ENCODE results near the gene CPSF7. TPM values are rescaled to one million over a fixed set of nuclear protein-coding genes. Genes with fewer than 3 reads are reported as not detected.
A peak's percentile ranks its signal among the peaks of the same experiment; 100 is the strongest.

The CPSF7 gene
- total RNA-seq, 3 donors from 2014 or later = 40.6 to 62.5 (median 46.2) TPM

DNA sequence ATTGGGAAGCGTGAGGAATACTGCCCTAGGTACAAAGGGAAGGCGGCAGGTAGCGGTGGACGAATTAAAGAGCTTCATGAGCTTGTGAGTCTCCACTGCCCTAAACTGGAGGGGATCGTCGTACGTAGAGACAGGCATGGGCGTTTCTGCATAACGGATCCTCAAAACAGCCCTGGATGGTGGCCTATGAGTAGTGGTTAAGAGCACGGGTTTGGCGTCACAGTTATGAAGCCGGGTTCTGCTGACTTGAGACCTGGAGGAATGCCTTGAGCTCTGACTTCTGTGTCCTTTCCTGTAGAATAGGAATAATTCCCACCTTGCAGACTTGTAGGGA, 67.3 kb downstream of the CPSF7 start:
- Histone ChIP-seq H3K27ac (peak overlapping the region; percentile 95 to 96), H3K9me3 (no peaks in the 10 kb centered on the region), H3K4me3 (peak overlapping the region; percentile 60 to 77 (median 73)), H3K36me3 (no peaks in the 10 kb centered on the region), H3K27me3 (no peaks in the 10 kb centered on the region), H3K4me1 (peaks cover 0 to 6% of the 10 kb centered on the region in 2 donors)
- DNase-seq (ENCODE audit: low spot score in 2 of 2) = no peak
- no peak for TF ChIP-seq POLR2AphosphoS5 (IDR thresholded peaks at IDR 0.05)
- TF ChIP-seq, protein P1, sequence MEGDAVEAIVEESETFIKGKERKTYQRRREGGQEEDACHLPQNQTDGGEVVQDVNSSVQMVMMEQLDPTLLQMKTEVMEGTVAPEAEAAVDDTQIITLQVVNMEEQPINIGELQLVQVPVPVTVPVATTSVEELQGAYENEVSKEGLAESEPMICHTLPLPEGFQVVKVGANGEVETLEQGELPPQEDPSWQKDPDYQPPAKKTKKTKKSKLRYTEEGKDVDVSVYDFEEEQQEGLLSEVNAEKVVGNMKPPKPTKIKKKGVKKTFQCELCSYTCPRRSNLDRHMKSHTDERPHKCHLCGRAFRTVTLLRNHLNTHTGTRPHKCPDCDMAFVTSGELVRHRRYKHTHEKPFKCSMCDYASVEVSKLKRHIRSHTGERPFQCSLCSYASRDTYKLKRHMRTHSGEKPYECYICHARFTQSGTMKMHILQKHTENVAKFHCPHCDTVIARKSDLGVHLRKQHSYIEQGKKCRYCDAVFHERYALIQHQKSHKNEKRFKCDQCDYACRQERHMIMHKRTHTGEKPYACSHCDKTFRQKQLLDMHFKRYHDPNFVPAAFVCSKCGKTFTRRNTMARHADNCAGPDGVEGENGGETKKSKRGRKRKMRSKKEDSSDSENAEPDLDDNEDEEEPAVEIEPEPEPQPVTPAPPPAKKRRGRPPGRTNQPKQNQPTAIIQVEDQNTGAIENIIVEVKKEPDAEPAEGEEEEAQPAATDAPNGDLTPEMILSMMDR (IDR thresholded peaks at IDR 0.05) = no peak
- TF ChIP-seq POLR2A (IDR thresholded peaks at IDR 0.05) = no peak
- intact Hi-C loops (cut with DNase I; ENCODE audit: low total_unique reads) = no loop called here

DNA sequence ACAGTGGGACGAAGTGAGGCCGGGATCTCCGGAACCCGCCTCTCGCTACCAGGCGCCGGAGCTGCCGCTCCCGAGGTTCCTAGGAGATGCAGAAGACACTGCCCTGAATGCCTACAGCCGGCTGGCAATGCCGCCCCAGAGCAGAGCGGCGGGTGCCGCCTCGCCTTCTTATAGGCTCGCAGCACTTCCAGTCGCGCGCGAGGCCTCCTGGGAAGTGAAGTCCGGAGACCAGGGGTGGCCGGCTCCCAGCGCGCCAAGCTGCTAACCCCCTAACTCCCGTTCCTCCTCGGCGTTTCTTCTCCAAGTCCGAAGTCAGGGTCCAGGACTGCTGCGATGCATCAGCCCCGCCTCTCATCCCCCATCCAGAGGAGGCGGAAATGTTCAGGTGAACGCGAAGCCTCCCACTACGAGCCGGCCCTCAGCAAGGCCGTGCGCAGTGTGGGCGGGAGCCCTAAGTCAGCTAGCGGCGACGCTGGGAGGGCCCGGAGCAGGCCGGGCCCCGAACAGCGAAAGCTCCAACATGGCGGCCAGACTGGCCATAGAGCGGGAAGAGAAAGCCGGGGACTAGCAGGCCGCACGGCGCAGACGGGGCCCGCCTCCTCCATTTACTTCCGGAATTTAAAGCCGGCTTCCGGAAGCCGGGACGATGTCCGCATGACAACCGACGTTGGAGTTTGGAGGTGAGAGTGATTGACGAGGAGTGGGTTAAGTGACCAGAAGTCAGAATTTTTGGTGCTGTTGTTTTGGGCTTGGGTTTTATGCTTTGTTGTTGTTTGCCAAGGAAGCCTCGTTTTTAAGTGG, 67.8 kb downstream of the CPSF7 start, which contains the start of the genes CYB561A3 and TMEM138:
TSS of gene CYB561A3 (minus strand) at position 142 of the 801 bp plus-strand sequence. CDS start 5,169 bp downstream, outside the sequence.
TSS of gene TMEM138 (plus strand) at position 634 of the 801 bp plus-strand sequence. CDS start 2,017 bp downstream, outside the sequence.
- TF ChIP-seq POLR2AphosphoS5 (IDR thresholded peaks at IDR 0.05) (peak; percentile 87 to 92 (median 92)), POLR2A (IDR thresholded peaks at IDR 0.05) (peak; percentile 24)
- TF ChIP-seq, protein P1 (IDR thresholded peaks at IDR 0.05) = peak in 1 of 3 donors; percentile 6

DNA sequence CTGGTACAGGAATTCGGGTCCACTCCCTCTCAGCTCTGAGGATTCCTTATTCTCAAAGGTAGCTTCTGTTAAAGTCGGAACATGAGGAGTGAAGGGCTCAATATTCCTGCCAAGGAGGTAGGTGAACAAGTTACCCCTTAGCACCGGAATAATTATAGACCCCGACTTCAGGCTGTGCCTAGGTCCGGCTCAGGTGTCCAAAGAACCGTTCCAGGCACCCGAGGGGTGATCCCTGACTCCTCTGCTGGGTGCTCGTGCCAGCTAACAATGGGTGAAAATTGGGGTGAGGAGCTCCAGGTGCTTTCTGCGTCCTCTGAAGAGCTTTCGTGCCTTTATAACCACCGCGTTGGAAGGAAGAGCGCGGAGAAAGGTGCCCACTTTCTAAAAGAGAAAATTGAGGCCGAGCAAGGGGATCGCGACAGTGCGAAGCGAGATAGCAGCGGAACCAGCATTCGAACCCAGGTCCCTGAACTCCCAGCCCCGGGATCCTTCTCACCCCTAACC, 68.5 kb downstream of the CPSF7 start:
- Histone ChIP-seq H3K27ac (peak overlapping the region; percentile 95 to 96), H3K36me3 (no peaks in the 10 kb centered on the region), H3K4me1 (peaks cover 0 to 6% of the 10 kb centered on the region in 2 donors), H3K27me3 (no peaks in the 10 kb centered on the region), H3K9me3 (no peaks in the 10 kb centered on the region), H3K4me3 (peak overlapping the region; percentile 60 to 77 (median 73))
- intact Hi-C loops (cut with DNase I; ENCODE audit: low total_unique reads) = no loop called here
- TF ChIP-seq, protein P1 (IDR thresholded peaks at IDR 0.05) = no peak
- TF ChIP-seq POLR2AphosphoS5 (IDR thresholded peaks at IDR 0.05) = no peak
- no peak for DNase-seq (ENCODE audit: low spot score in 2 of 2)

More for the DNA sequence above, 67.8 kb downstream of the CPSF7 start, which contains the start of the genes CYB561A3 and TMEM138:
- Histone ChIP-seq H3K9me3 (no peaks in the 10 kb centered on the region), H3K4me1 (peaks cover 0 to 6% of the 10 kb centered on the region in 2 donors), H3K27ac (peak within 1 kb of the TSS; percentile 95 to 96), H3K27me3 (no peaks in the 10 kb centered on the region), H3K36me3 (no peaks in the 10 kb centered on the region), H3K4me3 (peak within 1 kb of the TSS; percentile 60 to 77 (median 73))
- DNase-seq (ENCODE audit: low spot score in 2 of 2) = peak; percentile 89 to 90
- intact Hi-C loops (cut with DNase I; ENCODE audit: low total_unique reads) = no loop called here

GRCh38 chr11:61359516-61359915, 70.3 kb downstream of the CPSF7 start:
- H3K4me1 ChIP-seq = peaks cover 0 to 6% of the 10 kb centered on the region in 2 donors
- no peaks in the 10 kb centered on the region for H3K36me3 ChIP-seq
- no peak overlapping the region for H3K27ac ChIP-seq
- H3K9me3 ChIP-seq = no peaks in the 10 kb centered on the region
- H3K4me3 ChIP-seq = no peak overlapping the region
- no peaks in the 10 kb centered on the region for H3K27me3 ChIP-seq
- intact Hi-C loops (cut with DNase I; ENCODE audit: low total_unique reads) = no loop called here
- DNase-seq (ENCODE audit: low spot score in 2 of 2) = no peak
- TF ChIP-seq POLR2A (IDR thresholded peaks at IDR 0.05) (no peak), POLR2AphosphoS5 (IDR thresholded peaks at IDR 0.05) (no peak)
- TF ChIP-seq, protein P1 (IDR thresholded peaks at IDR 0.05) = no peak

DNA sequence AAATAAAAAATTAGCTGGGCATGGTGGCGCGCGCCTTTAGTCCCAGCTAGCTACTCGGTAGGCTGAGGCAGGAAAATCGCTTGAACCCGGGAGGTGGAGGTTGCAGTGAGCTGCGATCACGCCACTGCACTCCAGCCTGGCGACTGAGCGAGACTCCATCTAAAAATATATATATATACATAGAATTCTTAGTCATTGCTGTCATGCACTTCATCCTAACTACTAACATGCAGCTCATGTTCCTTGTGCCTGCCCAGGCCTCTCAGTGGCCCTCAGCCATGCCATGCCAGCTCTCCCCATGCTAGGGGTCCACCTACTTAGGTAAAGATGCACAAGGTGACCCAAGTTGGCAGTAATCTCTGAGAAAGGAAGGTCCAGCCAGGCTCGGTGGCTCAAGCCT, 71.2 kb downstream of the CPSF7 start:
- Histone ChIP-seq H3K4me1 (peaks cover 0 to 6% of the 10 kb centered on the region in 2 donors), H3K27me3 (no peaks in the 10 kb centered on the region), H3K36me3 (no peaks in the 10 kb centered on the region), H3K27ac (no peak overlapping the region), H3K4me3 (no peak overlapping the region), H3K9me3 (no peaks in the 10 kb centered on the region)
- no peak for DNase-seq (ENCODE audit: low spot score in 2 of 2)
- intact Hi-C loops (cut with DNase I; ENCODE audit: low total_unique reads) = no loop called here
- TF ChIP-seq, protein P1 (IDR thresholded peaks at IDR 0.05) = no peak
- TF ChIP-seq POLR2AphosphoS5 (IDR thresholded peaks at IDR 0.05) = no peak
- TF ChIP-seq POLR2A (IDR thresholded peaks at IDR 0.05) = no peak
